ENCODE data around the gene TMEM116.
"Not testable (repeated sequence)": the region's sequence is repeated elsewhere in the genome, so short reads cannot be mapped to it uniquely, and the experiment has no call there.

Gene TMEM116

GRCh38 chr12:111975161-111975931, 37.6 kb downstream of the TMEM116 start:
- DNase-seq, result no peak

- no peak for DNase-seq
These were observed 41.2 kb downstream of the TMEM116 start for GRCh38 chr12:111971800-111972199.

DNA sequence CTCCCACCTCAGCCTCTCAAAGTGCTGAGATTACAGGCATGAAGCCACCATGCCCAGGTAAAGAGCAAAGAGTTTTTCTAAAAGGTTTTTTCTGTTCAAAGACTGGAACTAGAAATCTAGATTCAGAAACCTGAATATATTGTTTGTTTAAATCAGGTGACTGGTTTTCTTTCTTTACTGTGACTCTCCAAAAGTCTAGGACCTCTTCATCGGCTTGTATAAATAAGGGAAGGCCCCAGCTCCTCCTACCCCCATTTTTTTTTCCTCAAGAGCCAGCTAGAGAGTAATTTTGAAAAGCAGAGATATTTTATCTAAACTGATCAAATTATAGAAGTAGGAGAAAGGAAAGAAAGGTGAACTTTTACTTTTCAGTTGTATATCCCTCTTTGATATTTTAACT, 48.0 kb downstream of the TMEM116 start:
- DNase-seq, result no peak

- not testable (repeated sequence) for DNase-seq
These were observed 53.4 kb downstream of the TMEM116 start for GRCh38 chr12:111959518-111959917.

GRCh38 chr12:111957224-111957623, 55.7 kb downstream of the TMEM116 start:
- DNase-seq, result not testable (repeated sequence)

GRCh38 chr12:111954969-111955368, 58.0 kb downstream of the TMEM116 start:
- no peak for DNase-seq

DNA sequence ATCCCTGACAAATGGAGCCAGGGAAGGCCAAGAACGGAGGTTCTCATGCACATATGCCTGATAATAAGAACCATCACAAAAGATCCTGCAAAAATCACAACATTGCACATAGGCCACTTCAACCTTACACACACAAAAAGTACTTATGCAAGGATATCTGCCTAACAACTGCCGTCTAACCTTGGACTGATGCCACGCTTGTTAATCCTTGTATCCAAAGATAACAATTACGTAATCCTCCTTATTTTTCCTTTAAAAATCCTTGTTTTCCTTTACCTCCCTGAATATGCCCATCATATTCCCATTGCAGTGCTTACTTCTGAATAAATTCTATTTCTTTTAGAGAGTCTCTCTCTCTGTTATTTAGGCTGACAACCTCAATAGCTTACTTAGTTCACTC, 59.5 kb downstream of the TMEM116 start:
- no peak for DNase-seq

GRCh38 chr12:111952084-111952787, 60.7 kb downstream of the TMEM116 start:
- not testable (repeated sequence) for DNase-seq

- not testable (repeated sequence) for DNase-seq
These were observed 61.8 kb downstream of the TMEM116 start for GRCh38 chr12:111950961-111951676.

DNA sequence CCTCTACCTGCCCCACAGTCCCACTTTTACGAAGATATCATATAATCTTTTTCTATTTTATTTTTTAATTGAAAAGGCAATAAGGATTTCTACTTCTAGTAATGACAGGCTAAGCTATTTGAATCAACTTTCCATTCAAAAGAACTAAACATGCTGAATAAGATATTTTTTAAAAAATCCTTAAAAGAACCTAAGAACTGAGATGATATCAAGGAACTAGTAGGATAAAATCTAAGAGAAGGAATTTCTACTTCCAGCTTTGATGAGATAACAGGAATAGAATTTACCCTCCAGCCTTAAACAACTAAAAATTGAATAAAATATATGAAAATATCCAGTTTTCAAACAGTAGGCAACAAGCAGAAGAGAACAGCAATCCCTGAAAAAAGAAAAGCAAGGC, 69.0 kb downstream of the TMEM116 start:
- no peak for DNase-seq

DNA sequence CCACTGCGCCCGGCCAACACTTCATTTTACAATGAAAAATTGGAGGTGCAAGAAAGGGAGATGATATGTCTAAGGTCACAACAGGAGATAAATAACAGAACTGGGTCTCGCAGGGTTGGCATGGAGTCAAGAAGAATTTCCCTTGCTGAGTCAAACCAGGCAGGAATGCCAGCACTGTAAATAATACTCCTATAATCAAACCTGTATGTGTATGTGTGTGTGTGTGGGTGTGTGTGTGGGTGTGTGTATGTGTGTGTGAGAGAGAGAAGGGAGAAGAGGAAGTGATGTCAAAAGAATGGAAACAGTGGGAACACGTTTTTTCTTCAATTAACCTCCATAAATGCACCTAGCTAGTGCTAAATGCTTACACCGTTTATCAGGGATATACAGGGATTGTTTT, 70.4 kb downstream of the TMEM116 start:
- DNase-seq, result no peak

DNA sequence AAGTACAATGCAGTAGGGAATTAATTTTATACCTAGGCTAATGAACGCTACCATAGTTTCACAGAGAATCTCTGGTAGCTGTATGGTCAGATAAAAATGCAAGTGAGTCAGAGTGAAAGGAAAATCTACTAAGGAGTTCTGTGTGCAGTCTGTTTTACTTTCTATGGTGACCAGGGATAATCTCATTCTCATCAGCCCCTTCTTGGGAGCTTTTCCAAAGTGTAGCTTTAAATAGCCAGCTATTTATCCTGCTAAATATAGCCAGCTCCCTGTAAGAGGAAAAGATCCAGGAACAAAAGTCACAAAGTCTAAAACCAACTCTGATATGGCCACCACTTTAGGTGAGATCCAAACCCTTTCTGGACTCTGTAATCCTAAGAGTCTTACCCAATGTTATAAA, 75.5 kb downstream of the TMEM116 start:
- DNase-seq, result no peak

DNA sequence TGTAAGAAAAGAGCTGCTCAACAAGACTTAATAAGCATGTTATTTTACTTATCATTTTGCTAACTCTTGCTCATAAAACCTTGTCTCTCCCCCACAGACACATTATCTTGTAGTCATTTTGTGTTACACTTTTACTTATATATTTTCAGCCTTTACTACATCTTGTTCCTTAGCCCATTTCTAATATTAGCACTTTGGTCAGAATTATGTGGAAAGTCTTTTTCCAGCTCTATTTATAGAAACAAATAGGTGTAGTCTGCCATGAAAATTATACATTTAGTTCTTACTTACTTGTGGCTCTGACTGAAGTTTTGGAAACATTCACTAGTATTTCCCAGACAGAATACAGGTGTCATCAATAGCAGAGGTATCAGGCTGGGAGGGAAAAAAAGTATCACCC, 76.1 kb downstream of the TMEM116 start:
- DNase-seq, result no peak

GRCh38 chr12:111932241-111932640, 80.7 kb downstream of the TMEM116 start:
- DNase-seq, result no peak

DNA sequence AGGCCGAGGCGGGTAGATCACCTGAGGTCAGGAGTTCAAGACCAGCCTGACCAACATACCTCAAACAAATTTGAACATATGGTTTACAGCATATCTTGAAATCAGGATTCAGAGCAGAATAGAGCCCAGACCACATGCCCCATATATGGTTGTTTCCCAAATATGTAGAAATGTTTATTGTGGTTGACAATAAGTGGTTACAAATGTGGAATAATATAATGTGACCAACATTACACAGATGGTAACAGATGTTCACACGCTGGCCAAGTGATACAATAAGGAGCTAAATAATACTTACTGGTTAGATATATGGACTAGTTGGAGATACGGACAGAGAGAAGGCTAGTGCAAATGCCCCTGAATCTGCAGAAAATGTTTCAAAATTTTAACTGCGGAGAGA, 85.6 kb downstream of the TMEM116 start:
- no peak for DNase-seq

- DNase-seq, result no peak
These were observed 86.3 kb downstream of the TMEM116 start for GRCh38 chr12:111926631-111927030.

DNA sequence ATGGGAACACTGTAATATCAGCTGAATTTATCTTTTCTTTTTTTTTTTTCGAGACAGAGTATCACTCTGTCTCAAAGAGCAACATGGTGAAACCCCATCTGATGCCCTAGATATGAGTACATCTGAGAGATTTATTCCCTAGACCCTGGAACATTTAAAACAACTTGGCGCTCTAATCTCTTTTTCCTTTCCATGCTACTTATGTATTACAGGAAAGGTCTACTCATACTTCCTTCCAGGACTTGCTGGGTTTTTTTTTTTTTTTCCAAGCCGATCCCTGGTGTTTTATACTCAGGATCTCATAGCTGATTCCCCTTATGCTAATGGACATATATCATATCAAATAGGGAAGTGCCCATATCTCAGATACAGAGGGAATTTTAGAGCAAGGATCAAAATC, 87.8 kb downstream of the TMEM116 start:
- DNase-seq, result no peak

GRCh38 chr12:111907740-111908139, 105.2 kb downstream of the TMEM116 start:
- no peak for DNase-seq

DNA sequence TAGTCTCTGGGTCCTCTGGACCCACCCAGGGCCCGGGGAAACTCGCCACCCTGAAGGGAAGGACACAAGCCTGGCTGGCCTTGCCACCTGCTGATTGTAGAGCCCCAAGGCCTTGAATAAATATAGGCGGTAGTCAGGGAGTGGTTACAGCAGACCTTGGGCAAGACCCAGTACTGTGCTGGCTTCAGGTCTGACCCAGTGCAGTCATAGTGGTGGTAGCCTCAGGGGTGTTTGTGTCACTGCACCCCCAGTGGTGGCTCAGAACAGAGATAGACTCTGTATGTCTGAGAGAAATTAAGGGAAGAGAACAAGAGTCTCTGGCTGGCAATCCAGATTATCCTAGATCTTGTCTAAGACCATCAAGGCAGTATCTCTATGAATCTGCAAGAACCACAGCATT, 107.5 kb downstream of the TMEM116 start:
- no peak for DNase-seq

DNA sequence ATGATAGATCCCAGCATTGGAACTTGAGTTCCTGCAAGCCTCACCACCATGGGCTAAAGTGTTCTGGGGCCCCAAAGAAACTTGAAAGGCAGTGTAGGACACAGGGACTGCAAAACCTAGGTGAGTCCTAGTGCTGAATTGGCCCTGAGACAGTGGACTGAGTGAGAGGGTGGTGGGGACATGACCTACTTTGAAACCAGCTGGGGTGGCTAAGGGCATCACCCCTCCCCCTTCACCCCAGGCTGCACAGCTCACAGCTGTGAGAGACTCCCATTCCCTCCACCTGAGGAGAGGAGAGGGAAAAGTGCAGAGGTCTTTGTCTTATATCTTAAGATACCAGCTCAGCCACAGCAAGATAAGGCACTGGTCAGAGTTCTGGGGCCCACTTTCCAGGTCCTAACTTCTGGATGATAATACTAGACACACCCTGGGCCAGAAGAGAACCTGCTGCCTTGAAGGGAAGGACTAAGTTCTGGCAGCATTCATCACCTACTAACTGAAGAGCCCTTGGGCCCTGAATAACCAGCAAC, 108.5 kb downstream of the TMEM116 start:
- no peak for DNase-seq

GRCh38 chr12:111901182-111901581, 111.8 kb downstream of the TMEM116 start:
- no peak for DNase-seq

DNA sequence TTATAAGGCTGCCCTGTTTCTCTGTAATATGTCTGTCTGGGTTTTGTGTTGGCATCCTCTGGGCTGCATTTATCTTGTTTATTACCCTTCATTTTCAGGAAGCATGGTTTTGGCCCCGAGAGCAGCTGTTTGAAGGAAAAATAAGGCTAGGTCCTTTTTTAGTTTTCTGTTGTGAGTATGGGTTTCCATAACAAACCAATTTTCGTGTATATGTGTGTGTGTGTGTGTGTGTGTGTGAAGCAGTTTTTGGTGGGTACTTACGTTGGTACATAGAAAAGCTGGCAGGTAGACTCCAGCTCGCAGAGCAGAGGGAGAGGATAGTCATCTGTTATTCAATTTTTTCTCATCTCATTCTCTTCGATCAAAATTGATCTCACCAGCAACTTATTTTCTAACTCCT, 118.4 kb downstream of the TMEM116 start:
- DNase-seq, result no peak

GRCh38 chr12:111893287-111893686, 119.7 kb downstream of the TMEM116 start:
- no peak for DNase-seq

All from stimulated activated CD8-positive, alpha-beta memory T cell treated with anti-CD3 and anti-CD28 coated beads, Interleukin-4, amount 100 ng/mL, for 48 hours (primary cell).